OCI-LY3 (cell line): ENCODE measurements around the gene EMD.

ENCODE experiments used
- H2AFZ ChIP-seq: fragments of 200-600, 300-600 bp; shearing (Covaris generic); 2 replicates; pipeline ENCODE4 v1.6.0; 2014; ENCODE audit warnings: antibody characterized with exemption, low read depth, low read length
- H3K27ac ChIP-seq: fragments of 200-600, 300-600 bp; sonication (generic); 2 replicates; pipeline ENCODE4 v1.5.1; 2014; ENCODE audit warnings: mild to moderate bottlenecking, low read length, moderate library complexity, mixed read lengths
- H3K27me3 ChIP-seq: fragments of 200-600, 300-600 bp; sonication (generic); 2 replicates; pipeline ENCODE4 v1.6.1; 2014; ENCODE audit warnings: low read depth, low read length, mixed read lengths
- H3K36me3 ChIP-seq: fragments of 200-600, 300-600 bp; sonication (generic); replicated peaks from 2 replicates; pipeline ENCODE3; 2014; ENCODE audit warnings: low read depth, low read length, mixed read lengths
- H3K4me1 ChIP-seq: fragments of 300-600, 200-600 bp; sonication (generic); 2 replicates; pipeline ENCODE4 v1.6.1; 2014; ENCODE audit warnings: low read length, mixed read lengths
- H3K4me2 ChIP-seq: fragments of 200-600, 300-600 bp; sonication (generic); 2 replicates; pipeline ENCODE4 v1.6.1; 2014; ENCODE audit warnings: low read length, mixed read lengths
- H3K4me3 ChIP-seq: fragments of 300-600, 200-600 bp; sonication (generic); 2 replicates; pipeline ENCODE4 v1.5.1; 2014; ENCODE audit warnings: antibody characterized with exemption, mild to moderate bottlenecking, low read length, moderate library complexity
- H3K79me2 ChIP-seq: fragments of 300-600, 200-600 bp; shearing (Covaris generic); 2 replicates; pipeline ENCODE4 v1.6.1; 2014; ENCODE audit warnings: mild to moderate bottlenecking, low read length, mixed read lengths
- H3K9ac ChIP-seq: fragments of 300-600, 200-600 bp; shearing (Covaris generic); 2 replicates; pipeline ENCODE4 v1.6.0; 2014; ENCODE audit warnings: mild to moderate bottlenecking, low read length, moderate library complexity
- H3K9me3 ChIP-seq: fragments of 200-600, 300-600 bp; shearing (Covaris generic); 2 replicates; pipeline ENCODE4 v1.6.1; 2014; ENCODE audit warnings: low read length, mixed read lengths; ENCODE audit not compliant: insufficient read depth
- H4K20me1 ChIP-seq: fragments of 200-600, 300-600 bp; sonication (generic); 2 replicates; pipeline ENCODE4 v1.6.1; 2016; ENCODE audit warnings: low read length, mixed read lengths; ENCODE audit not compliant: insufficient read depth
- CTCF ChIP-seq: fragments of 200-600, 300-600 bp; sonication (generic); IDR thresholded peaks from 2 replicates; pipeline ENCODE4 v1.5.1; 2014; ENCODE audit warnings: antibody characterized with exemption, low read length, low read depth
- EZH2phosphoT487 ChIP-seq: fragments of 200-600 bp; shearing (Covaris generic); IDR thresholded peaks from 2 replicates; pipeline ENCODE4 v1.6.1; 2018; ENCODE audit warnings: antibody characterized with exemption, mixed run types, low read depth

EMD gene

GRCh38 chrX:154413142-154413541 lies 34.0 kb downstream of the EMD start:
- 0 out of 2 replicates have a peak overlapping the region, but pooled peaks have one; percentile 73 for H3K27ac ChIP-seq

GRCh38 chrX:154417157-154417556 lies 38.1 kb downstream of the EMD start:
- no peak overlapping the region for H3K9ac ChIP-seq
- no peak overlapping the region for H3K4me3 ChIP-seq
- H3K4me1 ChIP-seq, result peaks cover 27% of the 10 kb centered on the region
- H2AFZ ChIP-seq, result no peak overlapping the region
- H3K9me3 ChIP-seq, result no peaks in the 10 kb centered on the region
- H3K4me2 ChIP-seq, result no peak overlapping the region
- H3K36me3 ChIP-seq, result peaks cover 9% of the 10 kb centered on the region
- TF ChIP-seq CTCF (no peak), EZH2phosphoT487 (no peak)
- H3K27ac ChIP-seq, result no peak overlapping the region
- H3K79me2 ChIP-seq, result peaks cover 7% of the 10 kb centered on the region
- no peaks in the 10 kb centered on the region for H3K27me3 ChIP-seq
- no peaks in the 10 kb centered on the region for H4K20me1 ChIP-seq

More at GRCh38 chrX:154413142-154413541, 34.0 kb downstream of the EMD start:
- no peaks in the 10 kb centered on the region for H4K20me1 ChIP-seq
- no peak overlapping the region for H2AFZ ChIP-seq
- no peaks in the 10 kb centered on the region for H3K9me3 ChIP-seq
- no peak for TF ChIP-seq CTCF
- TF ChIP-seq EZH2phosphoT487, result no peak
- 0 out of 2 replicates have a peak overlapping the region, but pooled peaks have one; percentile 95 for H3K9ac ChIP-seq
- peaks cover 6% of the 10 kb centered on the region for H3K36me3 ChIP-seq
- H3K79me2 ChIP-seq, result peaks cover 21% of the 10 kb centered on the region
- H3K27me3 ChIP-seq, result no peaks in the 10 kb centered on the region
- H3K4me1 ChIP-seq, result peaks cover 9% of the 10 kb centered on the region
- H3K4me2 ChIP-seq, result peak overlapping the region; percentile 94
- H3K4me3 ChIP-seq, result no peak overlapping the region; the same call in 1 of the 2 replicates

- TF ChIP-seq CTCF (no peak), EZH2phosphoT487 (no peak)
- H3K9ac ChIP-seq, result peak overlapping the region; percentile 53; the same call in 1 of the 2 replicates
- H3K27me3 ChIP-seq, result no peaks in the 10 kb centered on the region
- peak overlapping the region; percentile 55 for H3K4me3 ChIP-seq
- no peaks in the 10 kb centered on the region for H4K20me1 ChIP-seq
- no peaks in the 10 kb centered on the region for H3K79me2 ChIP-seq
- H3K4me2 ChIP-seq, result peak overlapping the region; percentile 72
- H3K4me1 ChIP-seq, result peaks cover 18% of the 10 kb centered on the region
- H2AFZ ChIP-seq, result no peak overlapping the region
- H3K27ac ChIP-seq, result peak overlapping the region; percentile 61
- H3K9me3 ChIP-seq, result no peaks in the 10 kb centered on the region
- H3K36me3 ChIP-seq, result peaks cover 7% of the 10 kb centered on the region
Observed at GRCh38 chrX:154419189-154419588, 40.1 kb downstream of the EMD start.

- Histone ChIP-seq H3K9ac (peak overlapping the region; percentile 53; the same call in 1 of the 2 replicates), H3K4me3 (peak overlapping the region; percentile 55), H3K79me2 (no peaks in the 10 kb centered on the region), H3K4me2 (peak overlapping the region; percentile 72), H4K20me1 (no peaks in the 10 kb centered on the region), H3K27me3 (no peaks in the 10 kb centered on the region), H3K9me3 (no peaks in the 10 kb centered on the region), H3K27ac (peak overlapping the region; percentile 61), H2AFZ (no peak overlapping the region), H3K4me1 (peaks cover 18% of the 10 kb centered on the region), H3K36me3 (peaks cover 7% of the 10 kb centered on the region)
- no peak for TF ChIP-seq CTCF
- no peak for TF ChIP-seq EZH2phosphoT487
Observed at GRCh38 chrX:154419688-154420401, 40.8 kb downstream of the EMD start.
